ENCODE measurements around the gene MERTK. TPM values are rescaled to one million over a fixed set of nuclear protein-coding genes. Genes with fewer than 3 reads are reported as not detected.
"Not testable (repeated sequence)": the region's sequence is repeated elsewhere in the genome, so short reads cannot be mapped to it uniquely, and the experiment has no call there.

MERTK gene
- 0.57 and 0.63 TPM in 2 replicates for total RNA-seq

- intact Hi-C loops (cut with micrococcal nuclease) = loop anchor here (2.0 kb wide), 1 partner anchor 13 kb away; the partner anchor contains the start of gene ANAPC1
Observed at GRCh38 chr2:111897924-111898702, at the start of gene MERTK. TSS of gene MERTK (plus strand) at chr2:111898607. CDS start at chr2:111898736, 129 bp downstream.

GRCh38 chr2:111850646-111851045, 47.8 kb upstream of the MERTK start:
- peaks cover 32% of the 10 kb centered on the region for H3K36me3 Mint-ChIP-seq (ENCODE audit: low read depth)

More at GRCh38 chr2:111897924-111898702, at the start of gene MERTK:
- H3K36me3 Mint-ChIP-seq (ENCODE audit: low read depth) = no peaks in the 10 kb centered on the region
- H3K4me1 Mint-ChIP-seq = peaks cover 14% of the 10 kb centered on the region
- H3K9me3 Mint-ChIP-seq = no peaks in the 10 kb centered on the region
- H3K27me3 Mint-ChIP-seq = peaks cover 51% of the 10 kb centered on the region
- H3K4me3 Mint-ChIP-seq = peak within 1 kb of the TSS; percentile 81
- DNase-seq = peak; percentile 88
- H3K27ac Mint-ChIP-seq = no peak within 1 kb of the TSS

GRCh38 chr2:111852544-111852943, 45.9 kb upstream of the MERTK start:
- intact Hi-C loops (cut with micrococcal nuclease); DNase-seq; H3K4me1 Mint-ChIP-seq; H3K9me3 Mint-ChIP-seq; H3K27ac Mint-ChIP-seq; H3K27me3 Mint-ChIP-seq; H3K4me3 Mint-ChIP-seq: not testable (repeated sequence)
- H3K36me3 Mint-ChIP-seq (ENCODE audit: low read depth) = peaks cover 35% of the 10 kb centered on the region

More at GRCh38 chr2:111850646-111851045, 47.8 kb upstream of the MERTK start:
- H3K4me3 Mint-ChIP-seq; H3K9me3 Mint-ChIP-seq; H3K27ac Mint-ChIP-seq; H3K27me3 Mint-ChIP-seq; intact Hi-C loops (cut with micrococcal nuclease); H3K4me1 Mint-ChIP-seq: not testable (repeated sequence)
- peak; percentile 75 for DNase-seq

- H3K4me1 Mint-ChIP-seq; H3K27me3 Mint-ChIP-seq; intact Hi-C loops (cut with micrococcal nuclease); H3K27ac Mint-ChIP-seq; DNase-seq; H3K4me3 Mint-ChIP-seq; H3K9me3 Mint-ChIP-seq: not testable (repeated sequence)
- peaks cover 35% of the 10 kb centered on the region for H3K36me3 Mint-ChIP-seq (ENCODE audit: low read depth)
Observed at GRCh38 chr2:111860005-111860404, 38.4 kb upstream of the MERTK start.

GRCh38 chr2:111865124-111865523, 33.3 kb upstream of the MERTK start:
- intact Hi-C loops (cut with micrococcal nuclease); H3K4me1 Mint-ChIP-seq: not testable (repeated sequence)

GRCh38 chr2:111872806-111873205, 25.6 kb upstream of the MERTK start:
- DNase-seq; intact Hi-C loops (cut with micrococcal nuclease); H3K27me3 Mint-ChIP-seq; H3K9me3 Mint-ChIP-seq; H3K4me3 Mint-ChIP-seq; H3K27ac Mint-ChIP-seq: not testable (repeated sequence)
- peaks cover 11% of the 10 kb centered on the region for H3K4me1 Mint-ChIP-seq
- H3K36me3 Mint-ChIP-seq (ENCODE audit: low read depth) = peaks cover 50% of the 10 kb centered on the region

More at GRCh38 chr2:111865124-111865523, 33.3 kb upstream of the MERTK start:
- peaks cover 30% of the 10 kb centered on the region for H3K36me3 Mint-ChIP-seq (ENCODE audit: low read depth)
- not testable (repeated sequence) for H3K9me3 Mint-ChIP-seq, DNase-seq, H3K27me3 Mint-ChIP-seq, H3K27ac Mint-ChIP-seq, H3K4me3 Mint-ChIP-seq

- peak within 1 kb of the TSS; percentile 93 for H3K27ac Mint-ChIP-seq
- H3K4me1 Mint-ChIP-seq = peaks cover 12% of the 10 kb centered on the region
- intact Hi-C loops (cut with micrococcal nuclease) = loop anchor here (2.0 to 10.0 kb wide), 4 partner anchors 15 to 599 kb away; partner anchors contain the start of genes MERTK, TMEM87B and TTL
- no peaks in the 10 kb centered on the region for H3K9me3 Mint-ChIP-seq
- H3K27me3 Mint-ChIP-seq = no peaks in the 10 kb centered on the region
- H3K4me3 Mint-ChIP-seq = peak within 1 kb of the TSS; percentile 93
- peak; percentile 96 for DNase-seq
- peaks cover 16% of the 10 kb centered on the region for H3K36me3 Mint-ChIP-seq (ENCODE audit: low read depth)
Observed at GRCh38 chr2:111883661-111884591, 14.5 kb upstream of the MERTK start, which contains the start of gene ANAPC1. TSS of gene ANAPC1 (minus strand) at chr2:111884193. CDS start at chr2:111880825, 3,368 bp downstream.

GRCh38 chr2:111884592-111884964, 13.8 kb upstream of the MERTK start:
- Mint-ChIP-seq H3K9me3 (no peaks in the 10 kb centered on the region), H3K36me3 (ENCODE audit: low read depth) (peaks cover 16% of the 10 kb centered on the region), H3K27ac (peak overlapping the region; percentile 93), H3K4me1 (peaks cover 12% of the 10 kb centered on the region), H3K27me3 (no peaks in the 10 kb centered on the region), H3K4me3 (peak overlapping the region; percentile 93)
- DNase-seq = no peak
- intact Hi-C loops (cut with micrococcal nuclease) = loop anchor here (2.0 to 10.0 kb wide), 4 partner anchors 14 to 598 kb away; partner anchors contain the start of genes MERTK, TMEM87B and TTL

- Mint-ChIP-seq H3K4me3 (no peak overlapping the region), H3K4me1 (peaks cover 14% of the 10 kb centered on the region), H3K27me3 (peaks cover 41% of the 10 kb centered on the region), H3K27ac (no peak overlapping the region), H3K36me3 (ENCODE audit: low read depth) (no peaks in the 10 kb centered on the region), H3K9me3 (no peaks in the 10 kb centered on the region)
- DNase-seq = no peak
- intact Hi-C loops (cut with micrococcal nuclease) = no loop called here
Observed at GRCh38 chr2:111896024-111896423, 2.4 kb upstream of the MERTK start.

- Mint-ChIP-seq H3K27ac (no peak overlapping the region), H3K36me3 (ENCODE audit: low read depth) (no peaks in the 10 kb centered on the region), H3K27me3 (peaks cover 42% of the 10 kb centered on the region), H3K4me3 (peak overlapping the region; percentile 28), H3K9me3 (no peaks in the 10 kb centered on the region), H3K4me1 (peaks cover 14% of the 10 kb centered on the region)
- DNase-seq = no peak
- intact Hi-C loops (cut with micrococcal nuclease) = no loop called here
Observed at GRCh38 chr2:111896576-111896975, 1.8 kb upstream of the MERTK start.

- DNase-seq = no peak
- Mint-ChIP-seq H3K9me3 (no peaks in the 10 kb centered on the region), H3K4me1 (peaks cover 14% of the 10 kb centered on the region), H3K36me3 (ENCODE audit: low read depth) (no peaks in the 10 kb centered on the region), H3K27ac (no peak overlapping the region), H3K4me3 (peak overlapping the region; percentile 81), H3K27me3 (peaks cover 47% of the 10 kb centered on the region)
- intact Hi-C loops (cut with micrococcal nuclease) = no loop called here
Observed at GRCh38 chr2:111897630-111897923, 830 bp upstream of the MERTK start.

- peak; percentile 73 for DNase-seq
- Mint-ChIP-seq H3K4me1 (peaks cover 14% of the 10 kb centered on the region), H3K4me3 (peak overlapping the region; percentile 75), H3K9me3 (no peaks in the 10 kb centered on the region), H3K36me3 (ENCODE audit: low read depth) (no peaks in the 10 kb centered on the region), H3K27me3 (peaks cover 52% of the 10 kb centered on the region), H3K27ac (no peak overlapping the region)
- intact Hi-C loops (cut with micrococcal nuclease) = loop anchor here (2.0 kb wide), 1 partner anchor 14 kb away; the partner anchor contains the start of gene ANAPC1
Observed at GRCh38 chr2:111898703-111899514, 502 bp downstream of the MERTK start.

GRCh38 chr2:111900859-111901258, 2.5 kb downstream of the MERTK start:
- no peak for DNase-seq
- Mint-ChIP-seq H3K27ac (no peak overlapping the region), H3K9me3 (no peaks in the 10 kb centered on the region), H3K27me3 (peaks cover 43% of the 10 kb centered on the region), H3K4me3 (no peak overlapping the region), H3K4me1 (peaks cover 13% of the 10 kb centered on the region), H3K36me3 (ENCODE audit: low read depth) (no peaks in the 10 kb centered on the region)
- intact Hi-C loops (cut with micrococcal nuclease) = no loop called here

Data from activated CD4-positive, alpha-beta T cell treated with anti-CD3 and anti-CD28 coated beads, Interleukin-2, amount 10 ng/mL, durations not matched to agents 24 days and 14 days (primary cell).